SK-N-SH (cell line): ENCODE results near the gene TGFB1I1. TPM values are rescaled to one million over a fixed set of nuclear protein-coding genes. Genes with fewer than 3 reads are reported as not detected.

Source experiments
- CTCF ChIA-PET: fragments of 300-600, 350-600 bp; formaldehyde crosslinking; extraction: SDS; loops from one replicate; lab custom pipeline; 2021; lab: Yijun Ruan, JAX
- POLR2A ChIA-PET: fragments of 350-600 bp; sonication (Branson Sonifier 250); formaldehyde crosslinking; extraction: SDS; loops from one replicate; lab custom pipeline; 2020; ENCODE audit warnings: antibody characterized with exemption, inconsistent platforms; lab: Yijun Ruan, JAX
- DNase-seq: peaks from one replicate; pipeline ENCODE4 v3.0.0; 2012
- H2AFZ ChIP-seq: fragments of 200-600 bp; sonication (generic); 2 replicates; pipeline ENCODE4 v1.8.1; 2016; ENCODE audit warnings: antibody characterized with exemption, mild to moderate bottlenecking, low read depth
- H3F3A ChIP-seq: fragments of 200-600 bp; sonication (generic); replicated peaks from 2 replicates; pipeline ENCODE3; 2016; ENCODE audit warnings: antibody characterized with exemption, mild to moderate bottlenecking; ENCODE audit not compliant: insufficient read depth
- H3K27ac ChIP-seq, 2 experiments: fragments of 200-500 bp in 1 of 2; fragments of 200-600 bp in 1 of 2; sonication (Bioruptor generic) in 1 of 2; sonication (generic), shearing (Covaris generic) in 1 of 2; 2 replicates each; pipeline versions ENCODE4 v1.5.1 to v1.6.1; 2014 to 2016; ENCODE audit warnings: low read depth in 2 of 2, inconsistent platforms in 1 of 2, low read length in 1 of 2, mild to moderate bottlenecking in 1 of 2, mixed read lengths in 1 of 2
- H3K27me3 ChIP-seq: fragments of 200-600 bp; sonication (generic), shearing (Covaris generic); 2 replicates; pipeline ENCODE4 v1.6.1; 2016; ENCODE audit warnings: mixed run types; ENCODE audit not compliant: insufficient read depth
- H3K36me3 ChIP-seq, 2 experiments: fragments of 200-500 bp in 1 of 2; fragments of 200-600 bp in 1 of 2; sonication (Bioruptor generic) in 1 of 2; sonication (generic) in 1 of 2; replicated peaks in 1 of 2; 2 replicates each; pipeline versions ENCODE3 to v1.5.1; 2014 to 2016; ENCODE audit warnings: low read length in 1 of 2, mild to moderate bottlenecking in 1 of 2; ENCODE audit not compliant: insufficient read depth in 2 of 2, control insufficient read depth in 1 of 2
- H3K4me1 ChIP-seq, 2 experiments: fragments of 200-500 bp in 1 of 2; fragments of 200-600 bp in 1 of 2; sonication (Bioruptor generic) in 1 of 2; sonication (generic), shearing (Covaris generic) in 1 of 2; 2 replicates each; pipeline versions ENCODE4 v1.5.1 to v1.6.1; 2014 to 2016; ENCODE audit warnings: low read depth in 1 of 2, low read length in 1 of 2, mixed run types in 1 of 2; ENCODE audit not compliant: insufficient read depth in 2 of 2, control insufficient read depth in 1 of 2
- H3K4me2 ChIP-seq: fragments of 200-600 bp; sonication (generic), shearing (Covaris generic); 2 replicates; pipeline ENCODE4 v1.6.1; 2017; ENCODE audit warnings: mixed run types
- H3K4me3 ChIP-seq, 2 experiments: fragments of 200-500 bp in 1 of 2; fragments of 200-600 bp in 1 of 2; sonication (Bioruptor generic) in 1 of 2; sonication (generic), shearing (Covaris generic) in 1 of 2; 2 replicates each; pipeline versions ENCODE4 v1.5.1 to v1.8.1; 2014 to 2016; ENCODE audit warnings: low read depth in 2 of 2, inconsistent platforms in 1 of 2, low read length in 1 of 2, mild to moderate bottlenecking in 1 of 2, mixed read lengths in 1 of 2, moderate library complexity in 1 of 2
- H3K79me2 ChIP-seq: fragments of 200-600 bp; sonication (generic); 2 replicates; pipeline ENCODE4 v1.8.1; 2017; ENCODE audit warnings: mild to moderate bottlenecking; ENCODE audit not compliant: insufficient read depth
- H3K9ac ChIP-seq: fragments of 200-600 bp; sonication (generic); 2 replicates; pipeline ENCODE4 v1.6.1; 2017; ENCODE audit warnings: mixed run types
- H3K9me2 ChIP-seq: fragments of 200-600 bp; sonication (generic); 2 replicates; pipeline ENCODE4 v1.6.1; 2017; ENCODE audit warnings: mixed run types
- H3K9me3 ChIP-seq: fragments of 200-600 bp; sonication (generic); 2 replicates; pipeline ENCODE4 v1.6.1; 2017; ENCODE audit warnings: mixed run types, mild to moderate bottlenecking, moderate library complexity
- H4K20me1 ChIP-seq: fragments of 200-600 bp; sonication (generic); 2 replicates; pipeline ENCODE4 v1.6.1; 2017; ENCODE audit warnings: mild to moderate bottlenecking, mixed run types; ENCODE audit not compliant: insufficient read depth
- EP300 ChIP-seq, 2 experiments: IDR thresholded peaks; 2 replicates each; pipeline versions ENCODE4 v1.4.0 to v1.6.1; 2012; ENCODE audit warnings: borderline replicate concordance in 1 of 2, low read depth in 1 of 2, low read length in 1 of 2
- EZH2phosphoT487 ChIP-seq: fragments of 200-600 bp; sonication (generic); IDR thresholded peaks from 2 replicates; pipeline ENCODE4 v1.6.1; 2017; ENCODE audit warnings: low read depth, mixed run types, mild to moderate bottlenecking, antibody characterized with exemption, moderate library complexity, borderline replicate concordance
- FOSL2 ChIP-seq: IDR thresholded peaks from 2 replicates; pipeline ENCODE4 v1.4.0; 2012; ENCODE audit warnings: low read depth, mild to moderate bottlenecking, moderate library complexity, borderline replicate concordance
- FOXJ3 ChIP-seq: sonication (generic); formaldehyde crosslinking; IDR thresholded peaks from 2 replicates; pipeline ENCODE4 v1.5.1; 2020; ENCODE audit warnings: mild to moderate bottlenecking, missing genetic modification reagents
- FOXM1 ChIP-seq: IDR thresholded peaks from 2 replicates; pipeline ENCODE4 v1.4.0; 2012; ENCODE audit warnings: low read depth, mild to moderate bottlenecking
- GATA2 ChIP-seq: sonication (generic); formaldehyde crosslinking; IDR thresholded peaks from 2 replicates; pipeline ENCODE4 v1.5.0; 2020; ENCODE audit warnings: mild to moderate bottlenecking, missing genetic modification reagents
- IRF3 ChIP-seq: fragments of 150-350 bp; IDR thresholded peaks from 2 replicates; pipeline ENCODE4 v1.6.1; 2016; ENCODE audit warnings: mild to moderate bottlenecking, low read depth, low read length
- JUND ChIP-seq: IDR thresholded peaks from 2 replicates; pipeline ENCODE4 v1.4.0; 2012
- MXI1 ChIP-seq: IDR thresholded peaks from 2 replicates; pipeline ENCODE4 v1.6.1; 2012; ENCODE audit warnings: mild to moderate bottlenecking, low read depth, low read length, improper control_type of control experiment
- PBX3 ChIP-seq: IDR thresholded peaks from 2 replicates; pipeline ENCODE4; 2012
- POLR2AphosphoS5 ChIP-seq: IDR thresholded peaks from 2 replicates; pipeline ENCODE4 v1.6.1; 2012; ENCODE audit warnings: low read depth, low read length
- RAD21 ChIP-seq: IDR thresholded peaks from 2 replicates; pipeline ENCODE4 v1.6.1; 2012; ENCODE audit warnings: mild to moderate bottlenecking, low read length
- RCOR1 ChIP-seq: fragments of 150-350 bp; IDR thresholded peaks from 2 replicates; pipeline ENCODE4 v1.6.1; 2017; ENCODE audit warnings: antibody characterized with exemption, low read length
- REST ChIP-seq: IDR thresholded peaks from 2 replicates; pipeline ENCODE4 v1.6.1; 2012; ENCODE audit warnings: mild to moderate bottlenecking, low read depth, low read length, moderate library complexity
- RFX5 ChIP-seq: IDR thresholded peaks from 2 replicates; pipeline ENCODE4 v1.6.1; 2012; ENCODE audit warnings: mild to moderate bottlenecking, improper control_type of control experiment, low read length
- SMC3 ChIP-seq: IDR thresholded peaks from 2 replicates; pipeline ENCODE4 v1.6.1; 2012; ENCODE audit warnings: low read depth, low read length, improper control_type of control experiment
- TAF1 ChIP-seq: IDR thresholded peaks from 2 replicates; pipeline ENCODE4 v1.6.1; 2012; ENCODE audit warnings: low read depth, mild to moderate bottlenecking, low read length, moderate library complexity, borderline replicate concordance
- TCF12 ChIP-seq: IDR thresholded peaks from 2 replicates; pipeline ENCODE4 v1.4.0; 2012
- TEAD4 ChIP-seq: IDR thresholded peaks from 2 replicates; pipeline ENCODE4 v1.4.0; 2012; ENCODE audit warnings: mild to moderate bottlenecking, borderline replicate concordance; ENCODE audit not compliant: insufficient read depth
- USF2 ChIP-seq: fragments of 150-350 bp; IDR thresholded peaks from 2 replicates; pipeline ENCODE4 v1.6.1; 2017; ENCODE audit warnings: antibody characterized with exemption, low read length, low read depth, borderline replicate concordance
- YY1 ChIP-seq: IDR thresholded peaks from 2 replicates; pipeline ENCODE4 v1.4.0; 2012; ENCODE audit warnings: low read depth, mild to moderate bottlenecking
- WGBS: methylation state at CpG from one replicate; pipeline ENCODE4 v1.1.6; 2017; ENCODE audit warnings: low lambda C conversion rate; 5-methylcytosine and 5-hydroxymethylcytosine counted together
- polyA plus RNA-seq, 3 experiments: library from polyadenylated mRNA; depleted of rRNA; stranded (reverse); fragments of >200 nt; gene quantifications; 2 replicates each; pipeline ENCODE4 v1.2.3, GENCODE V29; 2012

The TGFB1I1 gene
- polyA plus RNA-seq, 1 of the 3 experiments (the other 2 are of a cell fraction), result 29.7 TPM

- H3K4me1 ChIP-seq, result peaks cover 0 to 5% of the 10 kb centered on the region in 2 experiments; a peak in 1 of 4 replicates
- peaks cover 0 to 15% of the 10 kb centered on the region in 2 experiments for H3K36me3 ChIP-seq
- H3K9me3 ChIP-seq, result no peaks in the 10 kb centered on the region
- ChIA-PET POLR2A (no interaction called here), CTCF (no interaction called here)
- H3K9me2 ChIP-seq, result no peaks in the 10 kb centered on the region
- H3K27ac ChIP-seq, result no peak overlapping the region
- 68% methylated on average over 4 of the region's 5 CpGs for WGBS
- H3K4me3 ChIP-seq, result no peak overlapping the region
- no peak overlapping the region for H3K4me2 ChIP-seq
- H4K20me1 ChIP-seq, result no peaks in the 10 kb centered on the region
- peaks cover 17% of the 10 kb centered on the region for H3K79me2 ChIP-seq
- no peak overlapping the region for H2AFZ ChIP-seq
- H3K27me3 ChIP-seq, result no peaks in the 10 kb centered on the region
- H3K9ac ChIP-seq, result no peak overlapping the region
- peak; percentile 10 for DNase-seq
- TF ChIP-seq YY1 (no peak), TEAD4 (no peak), FOXJ3 (CRISPR knock-in tag) (no peak), TCF12 (no peak), FOXM1 (no peak), POLR2AphosphoS5 (no peak), RFX5 (no peak), MXI1 (no peak), EZH2phosphoT487 (no peak)
- H3F3A ChIP-seq, result peaks cover 15% of the 10 kb centered on the region
These were observed 4.7 kb upstream of the TGFB1I1 start for GRCh38 chr16:31467151-31467773.

GRCh38 chr16:31467858-31468257 lies 4.1 kb upstream of the TGFB1I1 start:
- Histone ChIP-seq H4K20me1 (no peaks in the 10 kb centered on the region), H3K9me2 (no peaks in the 10 kb centered on the region), H3K79me2 (peaks cover 23% of the 10 kb centered on the region), H3K36me3 (peaks cover 0 to 13% of the 10 kb centered on the region in 2 experiments), H2AFZ (no peak overlapping the region), H3K27me3 (no peaks in the 10 kb centered on the region), H3K9ac (no peak overlapping the region), H3K27ac (no peak overlapping the region), H3K4me2 (no peak overlapping the region), H3K9me3 (no peaks in the 10 kb centered on the region), H3K4me3 (no peak overlapping the region), H3F3A (peaks cover 18% of the 10 kb centered on the region), H3K4me1 (peaks cover 0 to 5% of the 10 kb centered on the region in 2 experiments; a peak in 1 of 4 replicates)
- no peak for DNase-seq
- ChIA-PET CTCF (interaction anchor here (5.7 kb wide), 1 partner anchor 8 kb away, joined by 68 read pairs; the partner anchor contains the start of gene ARMC5), POLR2A (interaction anchor here (0.9 kb wide), 1 partner anchor 9 kb away, joined by 3 read pairs; no protein-coding TSS in a partner anchor)
- 82% methylated on average over 5 of the region's 5 CpGs for whole genome bisulfite sequencing
- TF ChIP-seq YY1 (no peak), TEAD4 (no peak), GATA2 (no peak), FOSL2 (no peak), SMC3 (no peak), JUND (no peak), TAF1 (no peak), EP300 (IDR thresholded peaks at IDR 0.05; ENCODE audit: borderline replicate concordance in 1 of 2, low read depth in 1 of 2, low read length in 1 of 2) (no peak), RCOR1 (no peak), RFX5 (no peak), IRF3 (no peak), USF2 (no peak), REST (no peak), RAD21 (no peak), EZH2phosphoT487 (no peak), PBX3 (no peak)
